ENCODE results near the gene MCEMP1.

DNA sequence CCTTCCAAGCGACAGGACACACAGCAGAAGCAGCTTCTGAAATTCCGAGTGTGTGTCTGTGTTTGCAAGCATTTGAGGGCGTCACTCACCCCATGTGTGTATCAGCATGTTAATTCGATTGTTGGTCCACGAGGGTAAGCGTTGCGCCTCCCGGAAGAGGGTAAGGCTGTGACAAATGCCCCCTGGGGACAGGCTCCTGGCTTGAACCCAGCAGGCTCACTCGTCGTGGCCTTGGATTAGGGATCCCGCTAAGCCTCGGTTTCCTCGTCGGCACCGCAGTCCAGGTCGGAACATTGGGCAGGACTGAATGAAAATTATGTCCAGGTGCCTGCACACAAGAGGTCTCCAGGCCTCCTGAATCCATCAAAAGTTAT is 40.6 kb upstream of the MCEMP1 start:
- no peak for TF ChIP-seq POLR2A (IDR thresholded peaks at IDR 0.05; ENCODE audit: low read length)
- no peak for TF ChIP-seq GATA1 (IDR thresholded peaks at IDR 0.05; ENCODE audit: low read depth, low read length)

Measured in erythroblast (primary cell).